HG03575 (cell line): ENCODE results near the gene AHSG.

Source experiments
- ATAC-seq: cut with Tn5 transposase; IDR thresholded peaks from one replicate; pipeline ENCODE4 v1.9.1; 2021; ENCODE audit not compliant: unreplicated experiment, insufficient number of reproducible peaks, low FRiP score; ENCODE audit errors: extremely low read depth

AHSG gene

DNA sequence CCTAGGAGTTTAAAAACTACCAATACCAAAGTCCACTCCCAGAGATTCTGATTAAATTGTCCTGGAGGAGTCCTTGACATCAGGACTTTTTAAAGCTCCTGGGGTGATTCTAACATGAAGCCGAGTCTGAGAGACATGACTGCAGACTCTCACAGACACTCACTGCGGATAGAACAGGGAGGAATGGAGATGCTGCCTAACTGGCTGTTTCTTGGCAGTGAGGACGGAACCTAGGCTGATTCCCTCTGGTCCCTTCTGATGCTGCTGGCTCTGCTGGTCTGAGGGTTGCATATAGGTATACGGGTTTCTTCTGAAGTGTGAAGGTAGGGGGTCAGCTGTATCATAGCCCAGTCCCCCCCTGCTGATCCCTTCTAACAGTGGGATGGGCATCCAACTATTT is 51.6 kb downstream of the AHSG start:
- ATAC-seq = no peak

DNA sequence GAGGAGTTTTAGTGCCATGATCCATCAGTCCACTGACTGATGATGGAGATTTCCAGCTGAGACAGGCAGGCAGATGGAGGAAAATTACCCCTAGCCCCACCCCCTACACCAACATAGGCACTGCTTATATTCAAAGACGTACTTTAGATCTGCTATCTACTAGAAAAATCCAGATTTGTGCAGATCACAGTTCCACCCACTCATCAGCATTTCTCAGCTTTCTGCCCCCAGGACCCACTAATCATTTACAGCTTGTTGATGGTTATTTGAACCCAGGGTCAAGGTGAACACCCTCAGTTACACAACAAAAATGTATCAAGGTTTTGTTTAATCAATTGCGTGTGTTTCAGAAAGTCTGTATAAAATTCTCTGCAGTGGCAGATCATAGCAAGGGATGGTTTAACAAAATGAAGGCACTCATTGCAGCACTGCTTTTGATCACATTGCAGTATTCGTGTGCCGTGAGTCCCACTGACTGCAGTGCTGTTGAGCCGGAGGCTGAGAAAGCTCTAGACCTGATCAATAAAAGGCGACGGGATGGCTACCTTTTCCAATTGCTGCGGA is 52.8 kb downstream of the AHSG start, which contains the start of gene HRG:
Gene HRG, plus strand, starts transcription at position 390 of the 564 bp plus-strand sequence. Its CDS starts 18 bp downstream, at position 408.
- ATAC-seq = no peak

DNA sequence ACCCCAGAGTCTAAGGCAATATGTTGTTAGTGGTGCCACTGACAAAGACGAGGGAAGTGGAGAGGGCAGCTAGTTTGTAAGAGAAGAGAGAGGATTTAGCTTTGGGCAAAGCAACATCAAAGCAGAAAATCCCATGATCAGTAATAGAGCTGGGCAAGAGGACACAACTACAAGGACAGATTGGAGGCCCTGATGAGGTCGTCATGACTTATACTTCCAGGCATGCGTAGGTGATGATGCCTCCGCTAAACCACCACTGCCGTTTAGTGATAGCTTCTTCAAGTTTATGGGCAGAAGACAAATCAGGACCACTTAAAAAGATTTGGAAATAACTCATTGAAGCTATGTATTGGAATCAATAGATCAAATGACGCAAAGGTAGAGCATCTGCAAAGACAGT is 55.6 kb downstream of the AHSG start:
- ATAC-seq = no peak

DNA sequence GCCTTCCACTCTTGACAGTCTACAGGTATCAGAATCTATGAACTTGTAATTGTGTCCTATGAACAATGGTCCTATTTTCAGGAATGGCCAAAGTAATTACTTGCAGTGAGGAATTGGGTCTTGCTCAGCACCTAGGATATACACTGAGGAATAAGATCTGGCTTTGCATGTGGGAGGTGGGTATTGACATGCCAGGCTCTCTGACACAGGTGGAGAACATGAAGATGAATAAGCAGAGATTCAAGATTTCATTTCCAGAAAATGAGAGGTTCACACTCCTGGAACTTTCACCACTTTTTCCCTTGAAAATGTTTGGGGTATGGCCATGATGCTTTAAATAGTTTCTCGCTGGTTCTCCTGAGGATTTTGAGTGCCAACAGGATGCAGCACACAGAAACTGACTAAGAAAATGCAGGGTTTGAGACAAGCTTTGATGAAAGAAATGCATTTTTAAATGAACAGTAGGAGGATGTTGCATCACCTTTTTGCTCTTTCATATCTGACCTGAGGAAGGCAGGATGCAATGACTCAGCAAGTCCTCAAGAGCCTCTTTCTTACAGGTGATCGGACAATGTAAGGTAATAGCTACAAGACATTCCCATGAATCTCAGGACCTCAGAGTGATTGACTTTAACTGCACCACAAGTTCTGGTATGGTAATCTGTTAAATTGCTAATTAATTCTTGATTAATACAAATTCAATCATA is 56.7 kb downstream of the AHSG start:
- no peak for ATAC-seq

DNA sequence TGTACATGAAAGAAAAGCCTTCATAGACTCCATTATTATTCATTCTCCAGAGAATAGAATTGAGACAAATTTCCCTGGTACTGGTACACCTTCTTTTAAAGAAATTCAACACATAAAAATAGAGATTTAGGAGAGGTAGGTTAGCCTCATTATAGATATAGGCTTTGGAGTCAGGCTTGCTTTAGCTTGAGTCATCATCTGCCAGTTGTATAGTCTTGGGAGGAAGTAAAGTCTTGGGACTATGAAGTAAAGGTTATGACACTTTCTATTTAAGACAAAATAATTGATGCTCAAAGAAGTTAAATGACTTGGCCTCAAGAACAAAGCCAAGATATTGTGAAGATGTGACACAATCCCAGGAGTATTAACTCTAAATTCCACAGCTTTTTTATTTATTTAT is 57.3 kb downstream of the AHSG start:
- no peak for ATAC-seq
